ENCODE data around the gene EPS8L1. TPM values are rescaled to one million over a fixed set of nuclear protein-coding genes. Genes with fewer than 3 reads are reported as not detected.

The EPS8L1 gene
- polyA plus RNA-seq, 1 donor (not counting 4 experiments of a cell fraction or from before 2014, with no cell fraction given): 26.0 TPM

- TF ChIP-seq EZH2 (IDR thresholded peaks at IDR 0.05; ENCODE audit: low read length): no peak
- TF ChIP-seq, protein P1, sequence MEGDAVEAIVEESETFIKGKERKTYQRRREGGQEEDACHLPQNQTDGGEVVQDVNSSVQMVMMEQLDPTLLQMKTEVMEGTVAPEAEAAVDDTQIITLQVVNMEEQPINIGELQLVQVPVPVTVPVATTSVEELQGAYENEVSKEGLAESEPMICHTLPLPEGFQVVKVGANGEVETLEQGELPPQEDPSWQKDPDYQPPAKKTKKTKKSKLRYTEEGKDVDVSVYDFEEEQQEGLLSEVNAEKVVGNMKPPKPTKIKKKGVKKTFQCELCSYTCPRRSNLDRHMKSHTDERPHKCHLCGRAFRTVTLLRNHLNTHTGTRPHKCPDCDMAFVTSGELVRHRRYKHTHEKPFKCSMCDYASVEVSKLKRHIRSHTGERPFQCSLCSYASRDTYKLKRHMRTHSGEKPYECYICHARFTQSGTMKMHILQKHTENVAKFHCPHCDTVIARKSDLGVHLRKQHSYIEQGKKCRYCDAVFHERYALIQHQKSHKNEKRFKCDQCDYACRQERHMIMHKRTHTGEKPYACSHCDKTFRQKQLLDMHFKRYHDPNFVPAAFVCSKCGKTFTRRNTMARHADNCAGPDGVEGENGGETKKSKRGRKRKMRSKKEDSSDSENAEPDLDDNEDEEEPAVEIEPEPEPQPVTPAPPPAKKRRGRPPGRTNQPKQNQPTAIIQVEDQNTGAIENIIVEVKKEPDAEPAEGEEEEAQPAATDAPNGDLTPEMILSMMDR (optimal IDR thresholded peaks at IDR 0.05 in 1 of 3, IDR thresholded peaks at IDR 0.05 in 1 of 3, conservative IDR thresholded peaks at IDR 0.05 in 1 of 3; ENCODE audit: extremely low read depth in 1 of 3, insufficient read depth in 2 of 3, low read length in 3 of 3): no peak
- Histone ChIP-seq H3K36me3 (ENCODE audit: control insufficient read depth in 2 of 2, extremely low read depth in 1 of 2, insufficient read depth in 2 of 2, low read length in 2 of 2) (peaks cover 0 to 13% of the 10 kb centered on the region in 2 experiments), H3K9me1 (ENCODE audit: control insufficient read depth, extremely low read depth, insufficient read depth, low read length) (no peaks in the 10 kb centered on the region), H4K20me1 (ENCODE audit: control insufficient read depth, extremely low read depth, insufficient read depth, low read length) (no peaks in the 10 kb centered on the region), H2AFZ (ENCODE audit: control insufficient read depth, low read length) (no peak overlapping the region), H3K79me2 (ENCODE audit: control insufficient read depth, insufficient read depth, low read length) (no peaks in the 10 kb centered on the region), H3K9ac (ENCODE audit: control insufficient read depth, extremely low read depth, insufficient read depth, low read length) (no peak overlapping the region), H3K4me1 (ENCODE audit: control insufficient read depth, extremely low read depth, insufficient read depth, low read length) (no peaks in the 10 kb centered on the region), H3K4me2 (ENCODE audit: control insufficient read depth, extremely low read depth, insufficient read depth, low read depth, low read length) (no peak overlapping the region), H3K27me3 (ENCODE audit: control insufficient read depth, extremely low read depth, insufficient read depth, low read length) (no peaks in the 10 kb centered on the region), H3K9me3 (ENCODE audit: control insufficient read depth, low read depth, low read length) (no peaks in the 10 kb centered on the region), H3K4me3 (ENCODE audit: control insufficient read depth in 2 of 3, extremely low read depth in 1 of 3, insufficient read depth in 2 of 3, low read depth in 1 of 3, low read length in 3 of 3) (no peak overlapping the region), H3K27ac (ENCODE audit: control insufficient read depth, insufficient read depth, low read length) (no peak overlapping the region)
- dilution Hi-C loops (cut with MboI; ENCODE audit: extremely low pct_ligation_motif_present, low sequenced_read_pairs): no loop called here
- no peak for DNase-seq (ENCODE audit: low read depth, low spot score)
- no peak for FAIRE-seq
Measured at GRCh38 chr19:55131421-55131820, 55.8 kb downstream of the EPS8L1 start.

DNA sequence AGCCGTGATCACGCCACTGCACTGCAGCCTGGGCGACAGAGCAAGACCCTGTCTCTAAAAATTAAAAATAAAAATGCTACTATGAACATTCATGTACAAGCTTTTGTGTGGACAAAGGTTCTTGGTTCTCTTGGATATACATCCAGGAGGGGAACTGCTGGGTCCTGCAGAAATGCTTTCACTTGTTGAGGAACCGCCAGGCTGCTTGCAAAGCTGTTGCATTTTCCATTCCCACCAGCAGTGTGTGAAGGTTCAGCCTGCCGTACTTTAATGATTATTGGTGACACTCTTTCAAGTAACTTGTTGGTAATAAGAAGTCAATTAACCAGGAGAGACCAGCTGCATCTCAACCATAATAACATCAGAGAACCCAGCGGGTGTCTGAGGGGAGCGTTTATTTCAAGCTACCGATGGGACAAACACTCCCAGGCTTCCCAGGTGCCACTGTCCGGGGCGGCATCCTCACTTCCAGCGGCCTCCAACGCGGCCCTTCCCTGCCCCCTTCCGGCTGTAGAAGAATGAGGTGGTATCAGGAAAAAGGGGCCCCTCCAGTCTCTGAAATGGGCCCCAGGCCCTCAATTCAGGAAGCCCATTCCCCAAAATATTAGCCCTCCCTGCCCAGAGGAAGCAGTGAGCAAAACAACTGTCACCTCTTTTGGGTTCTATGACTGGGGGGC is 56.9 kb downstream of the EPS8L1 start:
- no peak for FAIRE-seq

More for the DNA sequence above, 56.9 kb downstream of the EPS8L1 start:
- dilution Hi-C loops (cut with MboI; ENCODE audit: extremely low pct_ligation_motif_present, low sequenced_read_pairs): no loop called here
- Histone ChIP-seq H4K20me1 (ENCODE audit: control insufficient read depth, extremely low read depth, insufficient read depth, low read length) (no peaks in the 10 kb centered on the region), H3K9ac (ENCODE audit: control insufficient read depth, extremely low read depth, insufficient read depth, low read length) (no peak overlapping the region), H3K4me2 (ENCODE audit: control insufficient read depth, extremely low read depth, insufficient read depth, low read depth, low read length) (no peak overlapping the region), H3K27me3 (ENCODE audit: control insufficient read depth, extremely low read depth, insufficient read depth, low read length) (no peaks in the 10 kb centered on the region), H3K4me1 (ENCODE audit: control insufficient read depth, extremely low read depth, insufficient read depth, low read length) (no peaks in the 10 kb centered on the region), H3K36me3 (ENCODE audit: control insufficient read depth in 2 of 2, extremely low read depth in 1 of 2, insufficient read depth in 2 of 2, low read length in 2 of 2) (peaks cover 0 to 13% of the 10 kb centered on the region in 2 experiments), H3K27ac (ENCODE audit: control insufficient read depth, insufficient read depth, low read length) (no peak overlapping the region), H3K79me2 (ENCODE audit: control insufficient read depth, insufficient read depth, low read length) (no peaks in the 10 kb centered on the region), H3K9me3 (ENCODE audit: control insufficient read depth, low read depth, low read length) (no peaks in the 10 kb centered on the region), H3K9me1 (ENCODE audit: control insufficient read depth, extremely low read depth, insufficient read depth, low read length) (no peaks in the 10 kb centered on the region), H3K4me3 (ENCODE audit: control insufficient read depth in 2 of 3, extremely low read depth in 1 of 3, insufficient read depth in 2 of 3, low read depth in 1 of 3, low read length in 3 of 3) (no peak overlapping the region), H2AFZ (ENCODE audit: control insufficient read depth, low read length) (no peak overlapping the region)
- TF ChIP-seq EZH2 (IDR thresholded peaks at IDR 0.05; ENCODE audit: low read length): no peak
- TF ChIP-seq, protein P1 (optimal IDR thresholded peaks at IDR 0.05 in 1 of 3, IDR thresholded peaks at IDR 0.05 in 1 of 3, conservative IDR thresholded peaks at IDR 0.05 in 1 of 3; ENCODE audit: extremely low read depth in 1 of 3, insufficient read depth in 2 of 3, low read length in 3 of 3): no peak
- no peak for DNase-seq (ENCODE audit: low read depth, low spot score)

Measured in keratinocyte (primary cell).